ENCODE results near the gene NPL.
A peak's percentile ranks its signal among the peaks of the same experiment; 100 is the strongest.

The NPL gene

DNA sequence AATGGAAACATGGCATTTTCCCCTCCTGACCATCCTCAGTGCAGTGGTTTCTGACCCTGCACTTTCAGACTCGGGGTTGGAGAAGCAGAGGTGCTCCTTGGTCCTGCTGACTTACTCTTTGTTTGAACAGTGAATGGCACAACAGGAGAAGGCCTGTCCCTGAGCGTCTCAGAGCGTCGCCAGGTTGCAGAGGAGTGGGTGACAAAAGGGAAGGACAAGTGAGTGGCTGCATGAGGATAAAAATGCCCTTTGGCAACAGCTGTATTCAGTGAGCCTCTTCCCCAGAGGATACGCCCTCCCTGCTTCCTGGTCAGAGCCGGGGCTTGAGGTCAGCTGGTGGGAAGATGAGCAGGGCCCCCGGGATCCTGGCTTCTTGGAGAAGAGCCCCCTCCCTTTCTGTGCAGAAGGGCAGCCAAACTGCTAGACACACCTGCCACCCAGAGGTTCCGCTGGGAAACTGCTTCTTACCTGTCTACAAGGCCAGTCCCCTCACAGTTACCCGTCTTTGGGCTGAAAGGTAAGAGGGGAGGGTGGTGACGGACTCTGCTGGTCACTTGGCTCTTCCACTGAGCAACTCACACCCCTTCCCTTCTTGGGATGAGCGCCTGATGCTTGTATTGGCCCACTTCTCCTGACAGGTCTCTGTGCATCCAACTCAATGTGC lies 16.6 kb downstream of the NPL start:
- H3K4me1 ChIP-seq (ENCODE audit: control insufficient read depth, insufficient read depth, low read length): no peaks in the 10 kb centered on the region
- ChIA-PET CTCF (interaction anchor here (1.4 kb wide), 1 partner anchor 20 kb away, joined by 4 read pairs; no protein-coding TSS in a partner anchor), POLR2A (no interaction called here)
- peaks cover 0 to 32% of the 10 kb centered on the region in 2 experiments; a peak in 2 of 3 replicates for H3K36me3 ChIP-seq (ENCODE audit: control insufficient read depth in 2 of 2, insufficient read depth in 1 of 2, low read length in 2 of 2)
- no peak overlapping the region for H3K4me3 ChIP-seq (ENCODE audit: low read depth, low read length)
- TF ChIP-seq GFI1B (tag by site-specific recombination; IDR thresholded peaks at IDR 0.05) (no peak), ZBTB21 (tag by site-specific recombination; IDR thresholded peaks at IDR 0.05) (no peak), PRDM1 (tag by site-specific recombination; IDR thresholded peaks at IDR 0.05) (0 out of 2 replicates have a peak, but pooled peaks have one; percentile 39), ZNF211 (tag by site-specific recombination; IDR thresholded peaks at IDR 0.05; ENCODE audit: low read depth) (no peak), ZNF707 (tag by site-specific recombination; IDR thresholded peaks at IDR 0.05) (no peak), ZNF354C (tag by site-specific recombination; IDR thresholded peaks at IDR 0.05; ENCODE audit: borderline replicate concordance, low read depth) (no peak), ZNF341 (tag by site-specific recombination; IDR thresholded peaks at IDR 0.05; ENCODE audit: low read depth) (peak; percentile 43; the same call in 1 of the 2 replicates)
- no peaks in the 10 kb centered on the region for H3K9me3 ChIP-seq (ENCODE audit: control insufficient read depth, insufficient read depth, low read depth, low read length)
- no peak overlapping the region for H3K27ac ChIP-seq (ENCODE audit: extremely low read depth, low read depth, low read length)

DNA sequence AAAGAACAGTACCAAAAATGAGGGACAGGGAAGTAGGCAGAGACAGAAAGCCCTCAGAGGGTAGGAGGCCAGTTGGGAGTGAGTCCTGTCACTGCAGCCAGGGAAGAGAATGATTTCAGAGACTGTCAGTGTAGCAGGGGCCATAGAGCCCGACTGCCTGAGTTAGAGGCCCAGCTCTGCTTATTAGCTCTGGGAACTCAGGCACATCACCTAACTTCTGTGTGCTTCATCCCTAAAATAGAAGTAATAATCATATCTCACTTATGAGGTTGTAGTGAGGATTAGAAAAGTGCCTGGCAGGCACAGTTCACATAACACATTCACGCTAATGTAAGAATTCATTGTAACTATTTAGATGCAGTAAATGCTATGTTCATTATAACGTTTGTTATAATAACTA lies 18.3 kb downstream of the NPL start:
- ChIA-PET POLR2A (interaction anchor here (0.7 kb wide), 1 partner anchor 26 kb away, joined by 6 read pairs; no protein-coding TSS in a partner anchor), CTCF (interaction anchor here (0.6 kb wide), 2 partner anchors 11 to 301 kb away, joined by 3 read pairs; no protein-coding TSS in a partner anchor)
- Histone ChIP-seq H3K4me1 (ENCODE audit: control insufficient read depth, insufficient read depth, low read length) (no peaks in the 10 kb centered on the region), H3K36me3 (ENCODE audit: control insufficient read depth in 2 of 2, insufficient read depth in 1 of 2, low read length in 2 of 2) (peaks cover 0 to 38% of the 10 kb centered on the region in 2 experiments; a peak in 2 of 3 replicates), H3K9me3 (ENCODE audit: control insufficient read depth, insufficient read depth, low read depth, low read length) (no peaks in the 10 kb centered on the region), H3K27ac (ENCODE audit: extremely low read depth, low read depth, low read length) (no peak overlapping the region), H3K4me3 (ENCODE audit: low read depth, low read length) (no peak overlapping the region)
- no peak for TF ChIP-seq ZNF239 (tag by site-specific recombination; IDR thresholded peaks at IDR 0.05)
- TF ChIP-seq, protein P1, sequence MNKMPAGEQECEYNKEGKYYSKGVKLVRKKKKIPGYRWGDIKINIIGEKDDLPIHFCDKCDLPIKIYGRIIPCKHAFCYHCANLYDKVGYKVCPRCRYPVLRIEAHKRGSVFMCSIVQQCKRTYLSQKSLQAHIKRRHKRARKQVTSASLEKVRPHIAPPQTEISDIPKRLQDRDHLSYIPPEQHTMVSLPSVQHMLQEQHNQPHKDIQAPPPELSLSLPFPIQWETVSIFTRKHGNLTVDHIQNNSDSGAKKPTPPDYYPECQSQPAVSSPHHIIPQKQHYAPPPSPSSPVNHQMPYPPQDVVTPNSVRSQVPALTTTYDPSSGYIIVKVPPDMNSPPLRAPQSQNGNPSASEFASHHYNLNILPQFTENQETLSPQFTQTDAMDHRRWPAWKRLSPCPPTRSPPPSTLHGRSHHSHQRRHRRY (tag by site-specific recombination; IDR thresholded peaks at IDR 0.05): no peak
- no peak for TF ChIP-seq SALL2 (tag by site-specific recombination; IDR thresholded peaks at IDR 0.05; ENCODE audit: borderline replicate concordance)
- no peak for TF ChIP-seq ZNF133 (tag by site-specific recombination; IDR thresholded peaks at IDR 0.05)
- no peak for TF ChIP-seq SP7 (tag by site-specific recombination; IDR thresholded peaks at IDR 0.05)
- TF ChIP-seq KLF1 (tag by site-specific recombination; IDR thresholded peaks at IDR 0.05): no peak
- no peak for TF ChIP-seq ZNF521 (tag by site-specific recombination; IDR thresholded peaks at IDR 0.05)
- no peak for TF ChIP-seq ZNF701 (tag by site-specific recombination; IDR thresholded peaks at IDR 0.05)
- no peak for TF ChIP-seq ZNF140 (tag by site-specific recombination; IDR thresholded peaks at IDR 0.05)
- no peak for TF ChIP-seq ZNF138 (tag by site-specific recombination; IDR thresholded peaks at IDR 0.05; ENCODE audit: borderline replicate concordance)
- TF ChIP-seq ZNF747 (tag by site-specific recombination; IDR thresholded peaks at IDR 0.05): no peak
- TF ChIP-seq ZNF571 (tag by site-specific recombination; IDR thresholded peaks at IDR 0.05): no peak
- TF ChIP-seq ZNF148 (tag by site-specific recombination; IDR thresholded peaks at IDR 0.05; ENCODE audit: borderline replicate concordance): no peak
- TF ChIP-seq ZNF362 (tag by site-specific recombination; IDR thresholded peaks at IDR 0.05): no peak
- TF ChIP-seq ZNF266 (tag by site-specific recombination; IDR thresholded peaks at IDR 0.05; ENCODE audit: low read depth): no peak
- no peak for TF ChIP-seq YY1 (tag by site-specific recombination; IDR thresholded peaks at IDR 0.05)
- TF ChIP-seq, protein P2, sequence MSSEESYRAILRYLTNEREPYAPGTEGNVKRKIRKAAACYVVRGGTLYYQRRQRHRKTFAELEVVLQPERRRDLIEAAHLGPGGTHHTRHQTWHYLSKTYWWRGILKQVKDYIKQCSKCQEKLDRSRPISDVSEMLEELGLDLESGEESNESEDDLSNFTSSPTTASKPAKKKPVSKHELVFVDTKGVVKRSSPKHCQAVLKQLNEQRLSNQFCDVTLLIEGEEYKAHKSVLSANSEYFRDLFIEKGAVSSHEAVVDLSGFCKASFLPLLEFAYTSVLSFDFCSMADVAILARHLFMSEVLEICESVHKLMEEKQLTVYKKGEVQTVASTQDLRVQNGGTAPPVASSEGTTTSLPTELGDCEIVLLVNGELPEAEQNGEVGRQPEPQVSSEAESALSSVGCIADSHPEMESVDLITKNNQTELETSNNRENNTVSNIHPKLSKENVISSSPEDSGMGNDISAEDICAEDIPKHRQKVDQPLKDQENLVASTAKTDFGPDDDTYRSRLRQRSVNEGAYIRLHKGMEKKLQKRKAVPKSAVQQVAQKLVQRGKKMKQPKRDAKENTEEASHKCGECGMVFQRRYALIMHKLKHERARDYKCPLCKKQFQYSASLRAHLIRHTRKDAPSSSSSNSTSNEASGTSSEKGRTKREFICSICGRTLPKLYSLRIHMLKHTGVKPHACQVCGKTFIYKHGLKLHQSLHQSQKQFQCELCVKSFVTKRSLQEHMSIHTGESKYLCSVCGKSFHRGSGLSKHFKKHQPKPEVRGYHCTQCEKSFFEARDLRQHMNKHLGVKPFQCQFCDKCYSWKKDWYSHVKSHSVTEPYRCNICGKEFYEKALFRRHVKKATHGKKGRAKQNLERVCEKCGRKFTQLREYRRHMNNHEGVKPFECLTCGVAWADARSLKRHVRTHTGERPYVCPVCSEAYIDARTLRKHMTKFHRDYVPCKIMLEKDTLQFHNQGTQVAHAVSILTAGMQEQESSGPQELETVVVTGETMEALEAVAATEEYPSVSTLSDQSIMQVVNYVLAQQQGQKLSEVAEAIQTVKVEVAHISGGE (tag by site-specific recombination; conservative IDR thresholded peaks at IDR 0.05; ENCODE audit: low read depth): no peak
- no peak for TF ChIP-seq ZNF514 (tag by site-specific recombination; IDR thresholded peaks at IDR 0.05)

All from HEK293 (cell line).